HepG2 (cell line): ENCODE measurements around the gene USP19. TPM values are rescaled to one million over a fixed set of nuclear protein-coding genes. Genes with fewer than 3 reads are reported as not detected.

Source experiments
- ATF4 ChIP-seq, 2 experiments: fragments of 450-650 bp in 1 of 2; sonication (generic) in 1 of 2; formaldehyde crosslinking; IDR thresholded peaks; 2 replicates each; pipeline versions ENCODE4 v1.5.0 to v1.8.0; 2020 to 2022; ENCODE audit warnings: mild to moderate bottlenecking in 1 of 2, missing genetic modification reagents in 1 of 2
- DRAP1 ChIP-seq: IDR thresholded peaks from 2 replicates; pipeline ENCODE4 v1.6.1; 2016; ENCODE audit warnings: missing genetic modification reagents, missing compliant biosample characterization
- HNRNPUL1 ChIP-seq: fragments of 200-400 bp; formaldehyde crosslinking; IDR thresholded peaks from 2 replicates; pipeline ENCODE4 v1.6.1; 2017; ENCODE audit warnings: low read depth, mild to moderate bottlenecking, low read length, moderate library complexity
- JUND ChIP-seq: sonication (generic); formaldehyde crosslinking; IDR thresholded peaks from 2 replicates; pipeline ENCODE4 v1.8.0; 2022; ENCODE audit warnings: mild to moderate bottlenecking, missing genetic modification reagents
- LRRFIP1 ChIP-seq: sonication (generic); formaldehyde crosslinking; conservative IDR thresholded peaks from 2 replicates; pipeline ENCODE4 v1.4.0; 2020; ENCODE audit warnings: missing genetic modification reagents
- MATR3 ChIP-seq: sonication (generic); formaldehyde crosslinking; IDR thresholded peaks from 2 replicates; pipeline ENCODE4 v1.4.0; 2020; ENCODE audit warnings: missing genetic modification reagents
- MLXIP ChIP-seq: sonication (generic); formaldehyde crosslinking; IDR thresholded peaks from 2 replicates; pipeline ENCODE4 v1.9.0; 2021; ENCODE audit warnings: missing genetic modification reagents, borderline replicate concordance
- MTERF4 ChIP-seq: sonication (generic); formaldehyde crosslinking; IDR thresholded peaks from 2 replicates; pipeline ENCODE4 v1.8.0; 2023; ENCODE audit warnings: mild to moderate bottlenecking, missing genetic modification reagents
- MXI1 ChIP-seq: IDR thresholded peaks from 3 replicates; pipeline ENCODE4 v1.6.1; 2012; ENCODE audit warnings: low read depth, low read length, inconsistent platforms, borderline replicate concordance
- PATZ1 ChIP-seq: sonication (generic); formaldehyde crosslinking; IDR thresholded peaks from 2 replicates; pipeline ENCODE4 v1.4.0; 2020; ENCODE audit warnings: missing genetic modification reagents
- THAP9 ChIP-seq: sonication (generic); formaldehyde crosslinking; IDR thresholded peaks from 2 replicates; pipeline ENCODE4; 2020; ENCODE audit warnings: missing genetic modification reagents, mild to moderate bottlenecking, borderline replicate concordance
- polyA plus RNA-seq, 8 experiments: library from polyadenylated mRNA; depleted of rRNA in 3 of 8; stranded (reverse) in 7 of 8; unstranded in 1 of 8; fragments of >200 nt; fragmentation: Illumina TruSeq in 4 of 8; extraction: Trizol in 4 of 8; gene quantifications; 2 replicates each; pipeline versions ENCODE4 v1.2.1 to v1.2.3, GENCODE V29; 2011 to 2016; ENCODE audit warnings: low read depth in 4 of 8, missing spikeins in 1 of 8, mixed read lengths in 1 of 8; ENCODE audit not compliant: insufficient read depth in 1 of 8
- total RNA-seq, 5 experiments: library from RNA; depleted of rRNA; stranded (reverse); fragments of >200 nt; fragmentation: Illumina TruSeq; extraction: Trizol; gene quantifications; 2 replicates each; pipeline ENCODE4 v1.2.3, GENCODE V29; 2016; ENCODE audit warnings: low read depth in 1 of 5

Gene USP19
- total and polyA plus RNA-seq, 2 of the 13 experiments (the other 11 are each of a cell fraction or from before 2014, with no cell fraction given), result 28.3 to 31.7 TPM

- TF ChIP-seq MLXIP (CRISPR knock-in tag), result no peak
- TF ChIP-seq HNRNPUL1, result no peak
- peak; percentile 67; the same call in 1 of the 2 replicates for TF ChIP-seq PATZ1 (CRISPR knock-in tag)
- no peak for TF ChIP-seq MTERF4 (CRISPR knock-in tag)
- no peak; a peak in 1 of 4 replicates for TF ChIP-seq ATF4 (CRISPR knock-in tag; IDR thresholded peaks at IDR 0.05)
- peak; percentile 78 for TF ChIP-seq DRAP1 (CRISPR knock-in tag)
- no peak for TF ChIP-seq MATR3 (CRISPR knock-in tag)
- no peak for TF ChIP-seq JUND (CRISPR knock-in tag)
- peak; percentile 93 for TF ChIP-seq MXI1
- TF ChIP-seq LRRFIP1 (CRISPR knock-in tag), result no peak; the same call in 1 of the 2 replicates
- peak; percentile 77; the same call in 1 of the 2 replicates for TF ChIP-seq THAP9 (CRISPR knock-in tag)
Measured at GRCh38 chr3:49093853-49094767, 26.5 kb downstream of the USP19 start, which contains the start of gene QRICH1 (continued).
